ENCODE data around the gene KLHDC4.
"Not testable (repeated sequence)": the region's sequence is repeated elsewhere in the genome, so short reads cannot be mapped to it uniquely, and the experiment has no call there.

KLHDC4 gene

DNA sequence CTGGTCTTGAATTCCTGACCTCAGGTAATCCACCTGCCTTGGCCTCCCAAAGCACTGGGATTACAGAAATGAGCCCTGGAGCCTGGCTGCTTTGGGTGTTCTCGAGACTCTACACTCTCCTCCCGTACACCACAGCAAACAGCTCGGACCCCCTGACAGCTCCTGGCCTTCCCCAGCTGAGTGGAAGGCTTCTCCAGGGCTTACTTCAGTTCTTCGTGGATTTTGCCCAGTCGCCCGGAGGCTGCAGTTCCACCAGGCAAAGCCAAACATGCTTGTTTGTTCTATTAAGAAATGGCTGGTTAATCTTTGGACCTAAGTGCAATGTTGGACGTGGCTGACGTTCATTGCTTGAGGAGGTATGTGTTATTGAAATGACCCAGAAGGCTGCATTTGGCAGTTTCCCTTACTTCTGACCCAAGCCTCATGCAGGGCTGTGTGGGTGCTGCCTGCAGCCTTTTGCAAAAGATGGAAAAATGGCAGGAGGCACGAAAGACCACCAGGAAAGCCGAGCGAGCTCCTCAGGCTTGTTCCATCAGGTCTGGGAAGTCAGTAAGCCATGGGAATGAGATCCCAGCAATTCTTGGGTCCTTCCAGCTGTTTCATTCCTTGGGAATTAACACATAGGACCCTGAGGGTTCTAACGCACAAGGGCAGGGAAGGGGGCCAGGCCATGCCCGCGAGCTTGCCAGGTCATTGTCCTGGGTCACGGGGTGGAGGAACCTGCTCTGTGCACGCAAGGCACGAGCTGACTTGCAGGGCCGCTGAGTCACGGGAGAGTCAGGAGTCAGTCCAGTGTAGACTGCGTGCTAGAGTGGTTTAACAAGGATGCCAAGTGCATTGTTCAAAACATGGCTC lies 23.9 kb upstream of the KLHDC4 start:
- in situ Hi-C loops (cut with HindIII; ENCODE audit: low pct_ligation_motif_present, low pct_unique_long_range_greater_than_20kb, low sequenced_read_pairs): no loop called here
- peak; percentile 90 for DNase-seq

DNA sequence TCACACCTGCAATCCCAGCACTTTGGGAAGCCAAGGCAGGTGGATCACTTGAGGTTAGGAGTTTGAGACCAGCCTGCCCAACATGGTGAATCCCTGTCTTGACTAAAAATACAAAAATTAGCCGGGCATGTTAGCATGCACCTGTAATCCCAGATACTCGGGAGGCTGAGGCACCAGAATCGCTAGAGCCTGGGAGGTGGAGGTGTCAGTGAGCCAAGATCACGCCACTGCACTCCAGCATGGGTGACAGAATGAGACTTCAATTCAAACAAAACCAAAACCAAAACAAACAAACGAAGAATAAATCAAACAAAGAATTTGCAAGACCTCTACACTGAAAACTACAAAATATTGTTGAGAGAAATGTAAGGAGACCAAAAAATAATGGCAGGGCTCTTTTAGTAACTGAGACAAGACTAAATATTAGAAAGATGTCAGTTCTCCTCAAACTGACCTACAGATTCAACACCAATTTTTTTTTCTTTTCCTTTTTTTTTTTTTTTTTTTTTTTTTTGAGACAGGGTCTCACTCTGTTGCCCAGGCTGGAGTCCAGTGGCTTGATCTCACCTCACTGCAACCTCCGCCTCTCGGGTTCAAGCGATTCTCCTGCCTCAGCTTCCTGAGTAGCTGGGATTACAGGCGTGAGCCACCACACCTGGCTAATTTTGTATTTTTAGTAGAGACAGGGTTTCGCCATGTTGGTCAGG lies 23.1 kb upstream of the KLHDC4 start:
- DNase-seq; in situ Hi-C loops (cut with HindIII; ENCODE audit: low pct_ligation_motif_present, low pct_unique_long_range_greater_than_20kb, low sequenced_read_pairs): not testable (repeated sequence)

DNA sequence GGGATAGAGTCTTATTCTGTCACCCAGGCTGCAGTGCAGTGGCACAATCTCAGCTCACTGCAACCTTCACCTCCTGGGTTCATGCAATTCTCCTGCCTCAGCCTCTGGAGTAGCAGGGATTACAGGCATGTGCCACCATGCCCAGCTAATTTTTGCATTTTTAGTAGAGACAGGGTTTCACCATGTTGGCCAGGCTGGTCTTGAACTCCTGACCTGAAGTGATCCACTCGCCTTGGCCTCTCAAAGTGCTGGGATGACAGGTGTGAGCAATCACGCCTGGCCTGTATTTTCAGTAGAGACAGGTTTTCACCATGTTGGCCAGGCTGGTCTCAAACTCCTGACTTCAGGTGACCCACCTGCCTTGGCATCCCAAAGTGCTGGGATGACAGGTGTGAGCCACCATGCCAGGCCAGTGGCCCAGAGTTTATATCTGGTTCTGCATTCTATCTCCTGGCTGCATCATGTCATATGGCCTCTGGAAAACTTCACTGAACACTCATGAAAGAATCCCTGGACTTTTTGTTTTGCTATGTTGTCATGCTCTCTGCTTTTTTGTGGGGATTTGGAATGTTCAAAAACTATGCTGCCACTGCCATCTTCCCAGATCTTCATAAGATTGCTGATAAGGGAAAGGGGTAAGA lies 21.8 kb upstream of the KLHDC4 start:
- in situ Hi-C loops (cut with HindIII; ENCODE audit: low pct_ligation_motif_present, low pct_unique_long_range_greater_than_20kb, low sequenced_read_pairs): not testable (repeated sequence)

GRCh38 chr16:87784812-87785211 lies 19.0 kb upstream of the KLHDC4 start:
- peak; percentile 19 for DNase-seq
- in situ Hi-C loops (cut with HindIII; ENCODE audit: low pct_ligation_motif_present, low pct_unique_long_range_greater_than_20kb, low sequenced_read_pairs): no loop called here

More for the DNA sequence above, 21.8 kb upstream of the KLHDC4 start:
- not testable (repeated sequence) for DNase-seq

DNA sequence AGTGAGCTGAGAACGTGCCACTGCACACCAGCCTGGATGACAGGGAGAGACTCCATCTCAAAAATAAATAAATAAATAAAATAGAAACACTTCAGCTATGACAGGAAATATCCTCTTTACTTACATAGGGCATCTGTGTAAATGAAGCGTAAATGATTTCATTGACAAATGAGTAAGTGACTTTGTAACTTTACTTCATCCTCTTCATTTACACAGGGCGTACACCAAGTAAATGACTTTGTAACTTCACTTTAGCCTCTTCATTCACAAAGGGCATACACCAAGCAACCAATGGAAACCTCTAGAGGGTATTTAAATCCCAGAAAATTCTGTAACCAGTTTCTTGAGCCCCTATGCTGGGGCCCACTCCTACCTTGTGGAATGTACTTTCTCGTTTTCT lies 16.2 kb upstream of the KLHDC4 start:
- in situ Hi-C loops (cut with HindIII; ENCODE audit: low pct_ligation_motif_present, low pct_unique_long_range_greater_than_20kb, low sequenced_read_pairs): no loop called here

DNA sequence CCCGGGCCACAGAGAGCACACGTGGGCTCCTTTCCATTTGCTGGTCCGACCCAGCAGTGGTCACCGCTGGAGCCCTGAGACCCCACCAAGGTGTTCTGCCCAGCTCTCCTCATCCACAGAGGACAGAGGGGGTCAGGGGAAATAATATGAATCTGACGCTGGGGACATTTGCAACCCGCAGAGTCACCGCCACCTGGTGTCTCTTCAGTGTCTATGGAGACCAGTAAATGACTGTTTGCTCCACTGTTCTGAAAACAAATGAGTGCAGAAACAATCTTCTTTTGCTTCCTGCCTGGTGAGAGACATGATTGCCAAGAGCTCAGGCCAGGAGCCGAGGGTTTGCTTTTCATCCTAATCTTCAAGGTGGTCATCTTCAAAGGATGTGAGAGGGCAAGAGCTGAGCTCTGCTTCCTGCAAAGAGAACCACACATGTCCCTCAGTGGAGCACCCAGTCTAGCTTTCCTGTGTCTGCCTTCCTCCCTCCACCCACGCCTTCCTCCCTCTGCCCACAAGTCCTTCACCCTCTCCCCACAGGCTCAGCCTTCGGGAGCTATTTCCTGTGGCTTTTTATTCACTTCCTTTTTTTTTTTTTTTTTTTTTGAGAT lies 14.7 kb upstream of the KLHDC4 start:
- DNase-seq: no peak
- in situ Hi-C loops (cut with HindIII; ENCODE audit: low pct_ligation_motif_present, low pct_unique_long_range_greater_than_20kb, low sequenced_read_pairs): no loop called here

More for the DNA sequence above, 16.2 kb upstream of the KLHDC4 start:
- DNase-seq: no peak

GRCh38 chr16:87778830-87779579 lies 13.2 kb upstream of the KLHDC4 start:
- DNase-seq: peak; percentile 95
- in situ Hi-C loops (cut with HindIII; ENCODE audit: low pct_ligation_motif_present, low pct_unique_long_range_greater_than_20kb, low sequenced_read_pairs): no loop called here

DNA sequence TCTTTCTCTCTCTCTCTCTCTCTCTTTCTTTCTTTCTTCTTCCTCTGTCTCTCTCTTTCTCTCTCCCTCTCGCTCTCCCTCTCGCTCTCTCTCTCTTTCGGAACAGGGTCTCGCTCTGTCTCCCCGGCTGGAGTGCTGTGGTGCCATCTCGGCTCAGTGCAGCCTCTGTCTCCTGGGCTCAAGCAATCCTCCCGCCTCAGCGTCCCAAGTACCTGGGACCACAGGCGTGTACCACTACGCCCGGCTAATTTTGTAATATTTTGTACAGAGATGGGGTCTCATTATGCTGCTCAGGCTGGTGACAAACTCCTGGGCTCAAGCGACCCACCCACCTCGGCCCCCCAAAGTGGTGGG lies 12.7 kb upstream of the KLHDC4 start:
- in situ Hi-C loops (cut with HindIII; ENCODE audit: low pct_ligation_motif_present, low pct_unique_long_range_greater_than_20kb, low sequenced_read_pairs): no loop called here
- DNase-seq: no peak

DNA sequence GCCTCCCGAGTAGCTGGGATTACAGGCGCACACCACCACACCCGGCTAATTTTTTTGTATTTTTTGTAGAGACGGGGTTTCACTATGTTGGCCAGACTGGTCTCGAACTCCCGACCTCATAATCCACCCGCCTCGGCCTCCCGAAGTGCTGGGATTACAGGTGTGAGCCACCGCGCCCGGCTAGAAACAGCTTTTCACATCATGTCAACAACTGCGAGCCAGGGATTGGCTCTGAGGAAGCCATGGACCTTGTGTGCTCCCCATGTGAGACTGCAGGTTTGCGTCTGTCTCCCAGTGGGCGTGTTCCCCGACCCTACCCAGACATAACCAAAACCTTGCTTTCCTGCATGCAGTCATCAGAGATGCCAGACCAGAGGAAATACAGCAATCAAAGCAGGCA lies 8.1 kb upstream of the KLHDC4 start:
- DNase-seq; in situ Hi-C loops (cut with HindIII; ENCODE audit: low pct_ligation_motif_present, low pct_unique_long_range_greater_than_20kb, low sequenced_read_pairs): not testable (repeated sequence)

- DNase-seq; in situ Hi-C loops (cut with HindIII; ENCODE audit: low pct_ligation_motif_present, low pct_unique_long_range_greater_than_20kb, low sequenced_read_pairs): not testable (repeated sequence)
Measured at GRCh38 chr16:87767456-87767855, 1.7 kb upstream of the KLHDC4 start.

DNA sequence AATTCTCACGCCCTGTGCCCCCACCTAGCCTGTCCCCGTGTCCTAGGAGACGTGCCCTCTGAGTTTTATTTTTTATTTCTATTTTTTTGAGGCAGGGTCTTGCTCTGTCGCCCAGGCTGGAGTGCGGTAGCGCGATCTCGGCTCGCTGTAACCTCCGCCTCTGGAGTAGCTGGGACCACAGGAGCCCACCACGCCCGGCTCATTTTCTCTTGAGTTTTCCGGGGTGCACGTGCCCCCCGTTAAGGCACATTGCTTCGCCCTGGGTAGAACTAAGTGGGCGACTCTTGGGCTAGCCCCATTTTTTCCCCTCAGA lies 655 bp upstream of the KLHDC4 start:
- in situ Hi-C loops (cut with HindIII; ENCODE audit: low pct_ligation_motif_present, low pct_unique_long_range_greater_than_20kb, low sequenced_read_pairs): no loop called here
- DNase-seq: no peak

- in situ Hi-C loops (cut with HindIII; ENCODE audit: low pct_ligation_motif_present, low pct_unique_long_range_greater_than_20kb, low sequenced_read_pairs): no loop called here
- DNase-seq: peak; percentile 28
Measured at GRCh38 chr16:87765473-87765775, 362 bp downstream of the KLHDC4 start.

DNA sequence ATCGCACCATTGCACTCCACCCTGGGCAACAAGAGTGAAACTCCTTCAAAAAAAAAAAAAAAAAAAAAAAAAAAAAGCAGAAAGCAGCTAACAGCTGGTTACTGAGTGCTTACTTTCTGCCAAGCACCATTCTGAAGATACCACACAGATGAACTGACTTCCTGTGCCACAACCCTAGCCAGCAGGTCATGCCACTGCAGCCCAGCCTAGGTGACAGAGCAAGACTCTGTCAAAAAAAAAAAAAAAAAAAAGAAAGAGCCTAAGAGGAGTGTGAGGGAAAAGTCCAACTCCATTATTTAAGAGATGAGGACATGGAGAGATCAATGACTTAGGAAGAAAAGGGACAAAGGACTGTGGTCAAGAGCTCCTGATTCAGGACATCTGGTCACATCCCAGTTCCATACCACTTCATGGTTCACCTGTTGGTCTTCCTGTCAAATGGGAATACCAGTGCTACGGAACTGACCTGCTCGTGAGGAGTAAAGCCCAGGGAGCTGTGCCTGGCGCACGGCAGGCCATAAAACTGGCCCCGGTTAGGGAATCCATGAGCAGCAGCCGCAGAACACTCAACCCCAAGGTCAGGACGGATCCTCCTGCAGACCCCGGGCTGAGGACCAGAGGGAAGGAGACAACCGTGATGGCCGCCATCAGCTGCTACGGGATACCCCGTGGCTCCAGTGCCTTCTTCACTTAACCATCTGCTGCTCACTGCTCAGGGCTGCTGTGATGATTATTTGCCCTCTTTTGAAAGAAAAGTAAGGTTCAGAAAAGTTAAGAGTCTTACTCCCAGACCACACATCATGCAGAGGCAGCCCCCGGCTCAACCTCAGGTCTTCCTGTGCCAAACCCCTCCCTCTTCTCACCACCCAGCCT lies 950 bp downstream of the KLHDC4 start:
- DNase-seq: no peak
- in situ Hi-C loops (cut with HindIII; ENCODE audit: low pct_ligation_motif_present, low pct_unique_long_range_greater_than_20kb, low sequenced_read_pairs): no loop called here

DNA sequence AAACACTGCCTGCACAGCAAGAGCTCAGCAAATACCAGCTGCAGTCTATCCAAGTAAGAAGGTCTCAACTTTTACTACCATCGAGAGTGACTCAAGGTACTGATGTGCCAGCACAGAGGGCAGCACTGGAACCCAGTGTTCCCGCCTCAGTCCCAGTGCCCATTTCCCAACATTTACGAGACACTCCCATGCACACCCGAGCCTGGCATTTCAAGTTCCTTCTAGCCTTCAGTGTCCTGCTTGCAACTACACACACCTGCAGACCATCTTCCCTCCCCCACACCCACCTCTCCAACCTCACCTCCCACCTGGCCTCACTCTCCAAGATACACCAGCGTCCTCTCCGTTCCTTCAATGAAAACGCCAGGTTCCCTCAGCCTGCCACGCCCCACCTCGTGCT lies 3.2 kb downstream of the KLHDC4 start:
- in situ Hi-C loops (cut with HindIII; ENCODE audit: low pct_ligation_motif_present, low pct_unique_long_range_greater_than_20kb, low sequenced_read_pairs): no loop called here
- no peak for DNase-seq

- no peak for DNase-seq
- in situ Hi-C loops (cut with HindIII; ENCODE audit: low pct_ligation_motif_present, low pct_unique_long_range_greater_than_20kb, low sequenced_read_pairs): no loop called here
Measured at GRCh38 chr16:87762071-87762571, 3.7 kb downstream of the KLHDC4 start.

DNA sequence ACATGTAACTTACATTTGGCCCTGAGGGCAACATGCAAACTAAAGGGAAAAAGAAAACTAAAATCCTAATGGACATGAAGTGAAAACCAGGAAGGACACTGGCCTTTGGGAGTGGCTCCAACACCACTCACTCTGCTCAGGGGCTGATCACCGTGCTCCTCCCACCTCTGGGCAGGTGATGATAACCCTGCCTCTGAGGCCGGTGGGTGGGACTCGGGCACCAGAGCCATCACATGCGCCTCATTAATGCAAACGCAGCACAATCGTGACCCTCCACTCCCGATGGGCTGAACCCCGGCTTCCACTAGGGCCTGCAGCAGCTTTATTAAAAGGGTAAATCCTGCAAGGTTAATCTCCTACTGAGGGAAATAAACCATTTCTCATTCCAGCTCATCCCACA lies 4.7 kb downstream of the KLHDC4 start:
- no peak for DNase-seq
- in situ Hi-C loops (cut with HindIII; ENCODE audit: low pct_ligation_motif_present, low pct_unique_long_range_greater_than_20kb, low sequenced_read_pairs): no loop called here

- in situ Hi-C loops (cut with HindIII; ENCODE audit: low pct_ligation_motif_present, low pct_unique_long_range_greater_than_20kb, low sequenced_read_pairs): no loop called here
- DNase-seq: no peak
Measured at GRCh38 chr16:87757841-87758426, 7.9 kb downstream of the KLHDC4 start.

Data from ACHN (cell line).